Testis (tissue), 2 donors: ENCODE measurements around the gene TSPAN11.

Experiments
- CTCF ChIP-seq, 3 experiments: fragments of 450-650 bp in 2 of 3; fragments of 200-600 bp in 1 of 3; sonication (generic) in 1 of 3; IDR thresholded peaks; one replicate each; pipeline ENCODE4 v1.5.1; 2016 to 2019; ENCODE audit warnings: antibody characterized with exemption in 3 of 3, mild to moderate bottlenecking in 2 of 3, moderate library complexity in 1 of 3
- POLR2A ChIP-seq: fragments of 450-650 bp; IDR thresholded peaks from one replicate; pipeline ENCODE4 v1.6.1; 2017; ENCODE audit warnings: antibody characterized with exemption, mild to moderate bottlenecking, moderate library complexity

GRCh38 chr12:31001581-31002360 lies 75.2 kb downstream of the TSPAN11 start:
- TF ChIP-seq CTCF (IDR thresholded peaks at IDR 0.05) (no peak), POLR2A (no peak)
